Measurements from ENCODE around the gene ADCY9. TPM values are rescaled to one million over a fixed set of nuclear protein-coding genes. Genes with fewer than 3 reads are reported as not detected.

The ADCY9 gene
- polyA plus RNA-seq, 1 donor from 2014 or later: 6.3 TPM

GRCh38 chr16:4159726-4160125, 43.5 kb upstream of the ADCY9 start:
- H3K36me3 ChIP-seq (ENCODE audit: insufficient read depth, low read length): no peaks in the 10 kb centered on the region
- H3K4me2 ChIP-seq (ENCODE audit: low read length): no peak overlapping the region
- no peak overlapping the region for H3K9ac ChIP-seq (ENCODE audit: low read length)
- H3K9me2 ChIP-seq (ENCODE audit: insufficient read depth, low read length): no peaks in the 10 kb centered on the region
- no peak overlapping the region for H2AFZ ChIP-seq (ENCODE audit: low read depth, low read length)
- H3K27ac ChIP-seq (ENCODE audit: low read length): no peak overlapping the region
- H4K20me1 ChIP-seq (ENCODE audit: insufficient read depth): no peaks in the 10 kb centered on the region
- no peaks in the 10 kb centered on the region for H3K79me2 ChIP-seq (replicated peaks; ENCODE audit: insufficient read depth, low read length)
- H3F3A ChIP-seq (ENCODE audit: insufficient read depth, low read length, poor library complexity, severe bottlenecking): no peaks in the 10 kb centered on the region
- TF ChIP-seq EP300 (conservative IDR thresholded peaks at IDR 0.05; ENCODE audit: poor library complexity, severe bottlenecking) (no peak), MXI1 (conservative IDR thresholded peaks at IDR 0.05; ENCODE audit: poor library complexity, severe bottlenecking) (no peak), SMC3 (conservative IDR thresholded peaks at IDR 0.05; ENCODE audit: poor library complexity) (no peak), REST (IDR thresholded peaks at IDR 0.05; ENCODE audit: borderline replicate concordance) (no peak), CTCF (IDR thresholded peaks at IDR 0.05; ENCODE audit: poor library complexity, severe bottlenecking) (no peak), RAD21 (conservative IDR thresholded peaks at IDR 0.05) (no peak), POLR2AphosphoS5 (IDR thresholded peaks at IDR 0.05) (no peak), EZH2 (IDR thresholded peaks at IDR 0.05; ENCODE audit: borderline replicate concordance, insufficient read depth, low read length, poor library complexity, severe bottlenecking) (no peak), TAF1 (IDR thresholded peaks at IDR 0.05; ENCODE audit: low read depth) (no peak)
- no peaks in the 10 kb centered on the region for H3K27me3 ChIP-seq (ENCODE audit: insufficient read depth, low read depth, low read length)
- no peaks in the 10 kb centered on the region for H3K9me3 ChIP-seq (ENCODE audit: low read length)
- H3K4me3 ChIP-seq (ENCODE audit: low read length): no peak overlapping the region

GRCh38 chr16:4158143-4159093, 42.2 kb upstream of the ADCY9 start:
- H3K27me3 ChIP-seq (ENCODE audit: insufficient read depth, low read depth, low read length): no peaks in the 10 kb centered on the region
- no peak overlapping the region for H3K4me3 ChIP-seq (ENCODE audit: low read length)
- H3K27ac ChIP-seq (ENCODE audit: low read length): no peak overlapping the region
- H3K9me2 ChIP-seq (ENCODE audit: insufficient read depth, low read length): no peaks in the 10 kb centered on the region
- H3K9ac ChIP-seq (ENCODE audit: low read length): no peak overlapping the region
- no peaks in the 10 kb centered on the region for H4K20me1 ChIP-seq (ENCODE audit: insufficient read depth)
- no peak overlapping the region for H2AFZ ChIP-seq (ENCODE audit: low read depth, low read length)
- no peaks in the 10 kb centered on the region for H3K9me3 ChIP-seq (ENCODE audit: low read length)
- H3K36me3 ChIP-seq (ENCODE audit: insufficient read depth, low read length): no peaks in the 10 kb centered on the region
- no peaks in the 10 kb centered on the region for H3K79me2 ChIP-seq (replicated peaks; ENCODE audit: insufficient read depth, low read length)
- H3K4me2 ChIP-seq (ENCODE audit: low read length): no peak overlapping the region
- no peak for TF ChIP-seq POLR2AphosphoS5 (IDR thresholded peaks at IDR 0.05)
- no peak for TF ChIP-seq MXI1 (conservative IDR thresholded peaks at IDR 0.05; ENCODE audit: poor library complexity, severe bottlenecking)
- no peak for TF ChIP-seq EZH2 (IDR thresholded peaks at IDR 0.05; ENCODE audit: borderline replicate concordance, insufficient read depth, low read length, poor library complexity, severe bottlenecking)
- no peaks in the 10 kb centered on the region for H3F3A ChIP-seq (ENCODE audit: insufficient read depth, low read length, poor library complexity, severe bottlenecking)

Data from neural cell (in vitro differentiated cells).